GM19463 (cell line): ENCODE results near the gene ABTB2.
"Not testable (repeated sequence)": the region's sequence is repeated elsewhere in the genome, so short reads cannot be mapped to it uniquely, and the experiment has no call there.

ENCODE experiments used
- ATAC-seq: cut with Tn5 transposase; IDR thresholded peaks from one replicate; pipeline ENCODE4 v1.9.1; 2021; ENCODE audit warnings: mild to moderate bottlenecking, moderate library complexity; ENCODE audit not compliant: unreplicated experiment

ABTB2 gene

DNA sequence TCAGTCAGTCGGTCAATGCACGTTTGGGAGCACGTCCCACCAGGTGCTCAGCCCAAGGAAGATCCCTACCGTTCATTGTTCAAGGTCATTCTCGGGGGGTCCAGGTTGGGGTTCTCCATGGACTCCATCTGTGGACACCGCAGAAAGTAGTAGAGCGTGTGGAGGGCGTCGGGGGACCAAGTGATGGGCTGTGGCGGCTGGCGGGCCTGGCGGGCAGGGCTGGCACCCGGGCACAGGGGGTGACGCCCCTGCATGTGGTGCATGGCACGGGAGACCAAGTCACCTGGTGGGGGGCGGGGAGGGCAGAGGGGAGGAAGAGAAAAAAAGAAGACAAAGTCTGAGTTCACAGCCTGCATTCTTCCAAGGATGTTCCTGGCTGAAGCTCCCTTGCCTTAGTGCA, 160.6 kb downstream of the ABTB2 start:
- ATAC-seq, result no peak

- ATAC-seq, result no peak
Measured at GRCh38 chr11:34194576-34195335, 163.1 kb downstream of the ABTB2 start.

DNA sequence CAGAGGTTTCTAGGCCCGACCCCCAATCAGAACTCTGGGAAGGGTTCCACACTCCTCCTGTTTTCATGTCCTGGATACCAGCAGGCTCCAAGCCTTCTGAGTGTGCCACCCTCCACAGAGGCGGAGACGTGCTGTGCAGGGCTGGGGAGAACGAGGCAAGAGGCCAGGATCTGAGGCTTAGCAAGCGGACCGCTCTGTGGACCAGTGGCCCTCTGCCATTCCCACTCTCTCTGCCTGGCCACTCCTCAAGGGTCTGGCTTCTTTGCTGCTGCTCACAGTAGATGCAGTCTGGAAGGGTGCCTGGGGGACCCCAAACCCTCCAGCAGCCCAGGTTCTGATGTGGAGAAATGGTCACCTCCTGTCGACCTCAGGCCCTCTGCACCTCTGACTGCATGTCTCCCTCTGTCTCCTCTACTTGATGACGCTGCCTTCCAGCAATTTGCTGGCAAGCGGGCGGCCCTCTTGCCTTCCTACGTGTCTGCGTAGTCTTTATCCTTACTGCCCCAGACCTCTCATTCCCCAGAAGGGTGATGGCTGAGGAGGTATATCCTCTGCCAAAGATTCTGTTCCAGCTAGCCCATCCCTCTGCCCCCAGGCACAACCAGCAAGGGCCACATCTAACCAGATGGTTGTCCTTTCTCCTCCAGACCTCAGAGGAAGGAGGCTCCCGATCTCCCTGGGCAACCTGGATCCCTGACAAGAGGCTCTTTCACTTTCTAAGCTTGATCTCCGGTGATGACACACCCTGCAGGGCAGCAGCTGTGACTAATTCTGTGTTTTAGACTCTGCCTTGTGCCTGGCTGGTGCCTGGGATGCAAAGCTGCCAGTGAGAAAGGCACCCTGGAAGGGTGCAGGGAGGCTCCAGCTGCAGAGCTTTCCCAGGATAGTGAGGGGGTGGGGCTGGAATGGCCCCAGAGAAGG, 165.1 kb downstream of the ABTB2 start:
- peak; percentile 74 for ATAC-seq

DNA sequence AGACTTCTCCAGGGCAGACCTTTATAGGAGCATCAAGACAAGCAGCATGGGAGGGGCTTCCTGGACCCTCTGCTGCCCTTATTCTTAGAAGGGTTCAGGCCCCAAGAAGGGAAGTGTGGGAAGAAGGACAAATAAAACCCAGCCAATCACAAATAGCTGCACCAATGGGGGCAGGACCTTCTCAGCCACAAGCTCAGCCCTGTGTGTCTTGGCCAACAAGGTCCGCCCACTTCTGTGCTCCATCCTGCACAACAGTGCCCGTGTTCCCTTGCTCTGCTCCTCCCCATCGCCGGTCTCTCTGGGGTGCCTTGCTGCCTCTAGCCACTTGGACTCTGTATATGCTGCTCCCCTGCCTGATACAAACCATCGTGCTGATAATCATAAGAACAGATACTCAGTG, 166.2 kb downstream of the ABTB2 start:
- no peak for ATAC-seq

DNA sequence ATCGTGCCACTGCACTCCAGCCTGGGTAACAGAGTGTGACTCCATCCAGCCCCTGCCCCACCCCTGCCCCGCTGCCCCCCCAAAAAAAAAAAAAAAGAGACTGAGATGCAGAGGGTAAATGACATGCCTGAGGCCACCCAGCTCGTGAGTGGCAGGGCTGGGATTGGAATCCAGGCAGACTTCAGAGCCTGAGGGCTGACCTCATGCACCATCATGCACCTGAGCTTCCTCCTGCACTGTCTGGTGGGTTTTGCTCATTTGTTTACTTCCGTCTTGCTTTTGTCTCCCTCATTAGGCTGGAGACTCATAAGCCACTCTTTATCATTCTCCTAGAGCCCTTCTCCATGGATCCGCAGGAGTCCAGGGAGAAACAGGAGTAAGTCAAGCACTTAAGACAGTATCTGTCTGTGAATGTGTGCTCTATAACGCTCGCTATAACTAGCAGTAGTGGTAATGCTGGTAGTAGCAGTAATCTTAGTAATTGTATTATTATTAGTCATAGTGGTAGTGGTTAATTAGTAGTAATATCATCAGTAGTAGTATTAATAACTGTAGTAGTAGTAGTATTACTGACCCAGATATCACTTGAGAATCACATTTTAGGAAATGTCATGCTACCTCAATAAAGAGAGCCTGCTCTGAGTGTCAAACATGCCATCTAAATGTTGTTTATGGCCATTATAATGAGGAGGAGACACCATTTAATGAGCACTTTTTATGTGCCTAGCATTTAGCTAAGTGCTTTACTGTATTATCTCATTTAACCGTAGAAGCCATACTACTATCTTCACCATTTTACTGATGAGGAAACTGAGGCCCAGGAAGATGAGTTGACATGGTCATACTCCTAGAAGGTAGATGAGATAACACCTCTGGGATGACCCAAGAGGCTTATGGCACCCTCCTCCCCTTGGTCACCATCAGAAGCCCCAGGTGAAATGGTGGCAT, 167.3 kb downstream of the ABTB2 start:
- no peak for ATAC-seq

- ATAC-seq, result no peak
Measured at GRCh38 chr11:34189191-34189590, 168.6 kb downstream of the ABTB2 start.

GRCh38 chr11:34188181-34188580, 169.6 kb downstream of the ABTB2 start:
- no peak for ATAC-seq

DNA sequence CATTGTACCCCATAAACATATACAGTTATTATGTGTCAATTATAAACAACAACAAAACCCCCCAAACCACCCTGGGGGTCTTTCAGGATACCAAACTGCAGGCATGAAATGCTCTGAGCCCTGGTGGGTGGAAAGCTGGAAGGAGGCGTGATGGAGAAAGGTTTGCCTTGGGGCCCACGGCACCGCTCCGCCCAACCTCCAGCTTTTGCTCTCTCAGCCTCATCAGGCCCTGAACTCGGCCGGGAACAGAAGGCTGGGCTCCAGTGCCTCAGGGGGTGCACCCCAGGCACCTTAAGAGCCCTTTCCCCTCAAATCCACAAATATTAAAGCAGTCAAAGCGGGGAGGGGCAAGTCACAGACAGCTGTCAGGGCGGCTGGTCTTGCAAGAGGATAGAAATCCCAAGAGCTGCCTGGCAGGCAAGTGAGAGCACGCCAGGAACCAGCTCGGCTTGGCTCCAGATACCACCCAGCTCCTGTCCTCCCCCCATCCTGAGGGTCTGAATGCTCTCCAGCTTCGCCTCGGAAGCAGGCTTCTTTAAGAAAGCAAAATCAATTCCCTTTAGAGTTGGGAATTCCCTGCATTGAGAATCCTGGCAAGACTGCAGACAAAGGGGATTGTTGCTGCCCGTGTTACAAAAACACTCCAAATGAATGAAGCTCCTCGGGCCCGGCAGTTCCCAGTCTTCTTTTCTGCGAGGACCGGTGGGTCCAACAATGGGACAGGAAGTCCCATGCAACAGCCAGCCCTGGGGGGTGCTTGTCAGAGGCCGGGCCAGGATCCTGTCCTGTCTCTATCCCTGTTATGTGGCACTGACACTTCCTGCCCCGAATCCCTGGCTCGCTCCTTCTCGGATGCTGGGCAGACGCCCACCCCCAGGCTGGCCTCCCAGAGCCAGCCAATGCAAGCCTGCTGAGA, 171.6 kb downstream of the ABTB2 start:
- no peak for ATAC-seq

DNA sequence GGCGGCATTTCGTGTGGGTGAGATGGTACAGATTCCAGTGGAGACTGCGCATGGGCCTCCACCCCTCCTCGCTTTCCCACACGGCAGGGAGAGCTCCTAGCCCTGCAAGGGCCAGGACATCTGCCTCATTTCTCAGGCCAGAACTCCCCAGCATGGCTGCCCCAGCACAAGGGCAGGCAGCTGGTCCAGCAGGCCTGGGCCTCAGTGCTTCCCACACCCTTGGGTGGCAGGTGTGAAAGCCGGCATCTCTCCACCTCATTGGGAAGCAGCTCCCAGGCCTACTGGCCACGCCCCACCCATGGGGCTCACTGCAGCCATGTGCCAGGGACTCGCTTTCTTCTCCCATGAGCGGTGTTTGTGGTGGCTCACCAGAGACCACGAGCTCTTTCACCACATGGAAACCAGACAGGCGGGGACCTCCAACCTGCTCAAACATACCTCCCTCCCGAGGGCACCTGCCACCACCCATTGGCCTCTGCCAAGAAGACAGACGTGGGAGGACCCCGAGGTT, 173.2 kb downstream of the ABTB2 start:
- ATAC-seq, result no peak

DNA sequence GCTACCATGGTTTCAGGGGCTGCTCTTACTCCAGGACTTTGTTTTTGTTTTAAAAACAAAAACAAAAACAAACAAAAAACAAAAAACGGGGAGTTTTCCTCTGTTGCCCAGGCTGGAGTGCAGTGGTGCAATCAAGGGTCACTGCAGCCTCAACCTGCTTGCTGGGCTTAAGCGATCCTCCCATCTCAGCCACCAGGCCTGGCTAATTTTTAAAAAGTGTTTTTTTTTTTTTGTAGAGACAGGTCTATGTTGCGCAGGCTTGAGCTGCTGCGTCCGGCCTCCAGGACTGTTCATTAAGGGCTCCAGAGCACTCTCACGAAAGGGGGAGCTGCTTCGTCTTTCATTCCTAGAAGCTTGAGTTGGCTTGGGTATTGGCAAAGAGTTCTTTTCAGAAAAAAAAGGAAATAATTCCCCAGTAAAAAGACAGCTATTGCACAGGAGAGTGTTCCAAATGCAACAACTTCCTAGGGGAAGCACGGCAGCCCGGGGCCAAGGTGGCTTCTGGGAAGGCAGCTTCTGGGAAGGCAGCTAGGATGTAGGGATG, 173.9 kb downstream of the ABTB2 start:
- ATAC-seq, result no peak

GRCh38 chr11:34182921-34183685, 174.7 kb downstream of the ABTB2 start:
- ATAC-seq, result no peak

DNA sequence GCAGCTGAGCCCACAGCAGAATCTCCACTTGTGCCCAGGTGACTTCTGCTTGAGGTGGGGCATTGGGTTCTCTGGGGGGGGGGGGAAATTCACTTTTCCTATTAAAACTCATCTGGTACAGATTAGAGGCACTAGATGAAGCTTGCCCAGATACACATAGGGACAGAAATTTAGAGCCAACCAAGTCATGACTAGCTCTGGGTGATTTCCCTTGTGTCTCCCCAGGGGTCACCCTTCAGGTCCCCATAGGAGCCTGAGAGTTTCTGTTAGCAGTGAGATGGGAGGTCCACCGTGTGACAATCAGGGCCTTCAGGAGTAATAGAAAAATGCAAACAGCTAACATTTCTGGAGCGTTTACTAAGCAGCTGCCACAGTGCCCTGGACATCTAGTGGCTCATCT, 175.4 kb downstream of the ABTB2 start:
- ATAC-seq, result no peak

DNA sequence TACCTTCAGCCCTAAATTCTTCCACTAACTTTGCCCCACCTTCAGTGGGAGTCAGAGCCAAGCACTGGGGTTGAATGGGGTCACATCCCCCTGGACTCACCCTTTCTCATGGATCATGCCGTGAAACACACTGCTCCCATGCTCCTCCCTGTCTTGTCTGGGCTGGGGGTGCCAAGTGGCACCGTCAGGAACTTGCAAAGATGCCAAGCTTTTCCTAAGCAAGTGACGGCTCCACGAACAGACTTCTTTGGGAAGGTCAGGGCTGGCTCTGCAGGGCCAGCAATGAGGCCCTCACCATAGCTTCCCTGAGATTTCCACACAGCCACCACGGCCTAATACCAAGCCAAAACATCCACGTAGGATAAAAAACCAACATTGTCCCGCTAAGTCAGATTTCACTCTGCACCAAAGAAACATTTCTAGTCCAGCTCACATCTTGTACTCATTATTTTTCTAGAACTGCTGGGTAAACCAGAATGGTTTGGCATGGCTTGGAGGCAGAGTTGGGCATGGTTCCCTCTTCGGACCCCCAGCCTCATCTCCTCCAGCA, 175.9 kb downstream of the ABTB2 start:
- no peak for ATAC-seq

DNA sequence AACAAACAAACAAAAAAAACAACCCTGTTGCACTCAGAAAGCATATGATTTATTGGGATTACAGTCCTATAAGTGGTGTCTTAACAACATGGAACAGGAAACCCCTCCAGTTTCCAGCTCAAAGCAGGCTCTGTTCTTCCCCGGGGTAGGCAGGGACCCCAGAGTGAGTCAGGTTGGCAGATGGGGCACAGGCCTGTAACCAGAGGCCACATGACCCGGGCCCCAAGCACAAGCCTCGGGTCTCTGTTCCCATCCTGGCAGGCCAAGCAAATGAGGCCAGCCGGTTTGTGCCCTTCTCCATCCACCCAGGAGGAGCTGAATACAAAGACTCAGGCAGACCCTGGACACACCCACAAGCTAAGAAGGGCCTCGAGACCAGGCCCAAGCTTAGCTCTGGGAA, 176.6 kb downstream of the ABTB2 start:
- ATAC-seq, result no peak

GRCh38 chr11:34180814-34181165, 177.0 kb downstream of the ABTB2 start:
- ATAC-seq, result not testable (repeated sequence)

DNA sequence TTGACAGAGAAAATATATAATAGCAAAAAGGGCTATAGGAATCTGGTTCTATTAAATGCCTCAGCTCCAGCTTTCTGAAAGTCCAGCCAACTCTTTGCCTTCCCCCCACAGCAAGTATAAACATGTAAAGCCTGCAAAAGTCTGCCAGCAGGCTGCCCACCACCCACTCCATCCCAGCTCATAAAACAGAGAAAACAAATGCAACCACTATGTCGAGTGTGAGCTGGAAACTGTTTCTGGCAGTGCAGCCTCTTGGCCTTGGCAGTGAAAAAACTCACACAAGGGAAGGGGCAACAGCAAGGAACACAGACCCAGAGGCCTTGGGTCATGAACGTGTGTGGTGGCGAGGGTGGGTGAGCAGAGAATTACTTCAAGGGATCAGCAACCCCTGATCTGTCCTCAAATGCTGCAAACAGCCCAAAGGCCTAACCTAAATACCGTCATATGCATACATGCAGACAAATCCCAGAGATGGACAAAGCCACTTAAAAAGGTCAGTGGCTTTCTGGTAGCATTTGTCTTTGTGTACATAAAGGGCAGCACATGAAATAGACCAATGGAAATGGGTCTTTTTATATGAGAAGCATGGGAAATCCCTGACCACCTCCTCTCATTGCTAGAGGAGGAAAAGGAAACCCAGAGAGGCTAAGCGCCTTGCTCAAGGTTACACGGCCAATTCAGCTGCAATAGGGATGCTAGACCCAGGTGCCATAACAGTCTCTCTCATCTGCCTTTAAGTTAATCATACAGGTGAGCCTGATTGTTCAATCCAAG, 177.6 kb downstream of the ABTB2 start:
- ATAC-seq, result peak; percentile 57

GRCh38 chr11:34179026-34179675, 178.7 kb downstream of the ABTB2 start:
- ATAC-seq, result no peak
